GM12892 (cell line): Measurements from ENCODE around the gene SYT2.

Experiments
- POLR2A ChIP-seq: IDR thresholded peaks from 2 replicates; pipeline ENCODE4 v1.6.1; 2011; ENCODE audit warnings: low read depth, low read length, control low read depth
- POLR2AphosphoS5 ChIP-seq: IDR thresholded peaks from 2 replicates; pipeline ENCODE4 v1.6.1; 2011; ENCODE audit warnings: low read depth, low read length, control low read depth
- TAF1 ChIP-seq: IDR thresholded peaks from 2 replicates; pipeline ENCODE4 v1.6.1; 2011; ENCODE audit warnings: low read depth, mild to moderate bottlenecking, control low read depth, low read length, borderline replicate concordance

DNA sequence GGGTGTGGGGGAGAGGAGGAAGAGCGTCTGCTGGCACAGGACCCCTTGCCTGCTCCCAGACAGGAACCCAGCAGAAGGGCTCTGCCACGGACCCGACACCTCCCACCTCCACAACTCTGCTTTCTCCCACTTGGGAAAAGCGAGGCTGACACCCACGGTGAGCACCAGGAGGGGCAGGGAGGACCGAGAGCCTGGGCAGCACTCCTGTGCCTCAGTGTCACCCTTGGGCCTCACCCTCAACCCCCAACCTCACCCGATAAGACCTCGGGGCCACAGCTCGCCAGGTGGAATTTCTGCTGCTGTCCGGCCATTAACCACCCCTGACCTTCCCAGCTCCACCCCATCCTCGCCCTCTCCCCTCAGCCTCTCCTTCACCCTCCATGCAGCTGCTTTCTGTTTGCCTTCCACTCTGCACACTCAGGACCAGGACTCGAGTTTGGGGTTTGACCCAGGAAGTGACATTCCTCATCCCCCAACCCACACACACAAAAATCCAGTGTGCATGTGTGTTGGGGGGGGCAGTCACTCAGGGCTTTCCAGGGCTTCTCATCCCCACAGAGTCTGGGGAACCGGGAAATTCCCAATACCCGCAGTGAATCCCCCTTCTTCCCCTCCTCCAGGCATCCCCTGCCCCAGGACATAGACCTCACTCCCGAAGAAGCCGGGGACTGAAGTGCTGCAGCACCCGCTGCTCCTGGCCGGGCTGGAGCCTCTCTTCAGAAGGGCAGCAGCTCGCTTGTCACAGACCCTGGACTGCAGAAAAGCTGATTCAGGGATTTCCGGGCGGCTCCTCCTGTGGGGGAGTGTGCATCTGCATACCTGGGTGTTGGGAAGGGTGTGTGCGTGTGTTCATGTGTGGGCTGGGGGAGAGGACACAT lies 65.8 kb downstream of the SYT2 start:
- TF ChIP-seq POLR2A (no peak), POLR2AphosphoS5 (no peak), TAF1 (no peak)
